Esophagus muscularis mucosa (tissue), 4 donors: ENCODE results near the gene ATF6. TPM values are rescaled to one million over a fixed set of nuclear protein-coding genes. Genes with fewer than 3 reads are reported as not detected.

ENCODE experiments used
- DNase-seq: peaks from one replicate; pipeline ENCODE4 v3.0.0-alpha.2; 2017; ENCODE audit errors: extremely low spot score
- H3K27ac ChIP-seq, 4 donors: fragments of 200-600 bp; sonication (generic); replicated peaks in 1 of 4; 1 replicate in 3 of 4; 2 replicates in 1 of 4; pipeline ENCODE4 v1.5.1; 2016 to 2019; ENCODE audit warnings: mild to moderate bottlenecking in 1 of 4
- H3K27me3 ChIP-seq, 4 donors: fragments of 200-600 bp; sonication (generic); one replicate each; pipeline versions ENCODE4 v1.5.1 to v1.6.0; 2016 to 2019
- H3K36me3 ChIP-seq, 4 donors: fragments of 200-600 bp; sonication (generic); one replicate each; pipeline ENCODE4 v1.5.1; 2016 to 2019
- H3K4me1 ChIP-seq, 4 donors: fragments of 200-600 bp; sonication (generic); one replicate each; pipeline ENCODE4 v1.5.1; 2016 to 2019
- H3K4me3 ChIP-seq, 4 donors: fragments of 200-600 bp; sonication (generic); 1 replicate in 2 of 4; 2 replicates in 2 of 4; pipeline ENCODE4 v1.5.1; 2016 to 2019; ENCODE audit warnings: mild to moderate bottlenecking in 4 of 4, moderate library complexity in 1 of 4
- H3K9me3 ChIP-seq, 4 donors: fragments of 200-600 bp; sonication (generic); 1 replicate in 3 of 4; 2 replicates in 1 of 4; pipeline ENCODE4 v1.5.1; 2016 to 2019
- CTCF ChIP-seq, 3 experiments: fragments of 200-600 bp in 2 of 3; fragments of 450-650 bp in 1 of 3; sonication (generic) in 2 of 3; IDR thresholded peaks; one replicate each; pipeline ENCODE4 v1.5.1; 2017 to 2019; ENCODE audit warnings: antibody characterized with exemption in 3 of 3, mild to moderate bottlenecking in 2 of 3, moderate library complexity in 1 of 3
- EP300 ChIP-seq: sonication (generic); formaldehyde crosslinking; IDR thresholded peaks from one replicate; pipeline ENCODE4 v1.6.1; 2017; ENCODE audit warnings: antibody characterized with exemption
- POLR2A ChIP-seq: fragments of 450-650 bp; IDR thresholded peaks from one replicate; pipeline ENCODE4 v1.6.1; 2017; ENCODE audit warnings: antibody characterized with exemption, moderate library complexity, mild to moderate bottlenecking, low read depth
- POLR2AphosphoS5 ChIP-seq, 2 donors: sonication (generic); formaldehyde crosslinking; IDR thresholded peaks; one replicate each; pipeline ENCODE4 v1.6.1; 2017; ENCODE audit warnings: antibody characterized with exemption in 2 of 2
- WGBS: methylation state at CpG from one replicate; pipeline ENCODE4 v1.1.5; 2018; 5-methylcytosine and 5-hydroxymethylcytosine counted together
- intact Hi-C: fragments of 100-400 bp; cut with DNase I; formaldehyde crosslinking; loops from one replicate; pipeline ENCODE4 v1.15.1; 2023
- total RNA-seq, 4 donors: library from RNA; depleted of rRNA; stranded (reverse); fragments of >200 nt; gene quantifications; one replicate each; pipeline versions ENCODE4 v1.1.0 to v1.2.1, GENCODE V29; 2016

ATF6 gene
- total RNA-seq, 4 donors from 2014 or later, result 24.5 to 30.6 (median 27.4) TPM

- Histone ChIP-seq H3K4me1 (peaks cover 3 to 27% (median 22%) of the 10 kb centered on the region in 4 donors), H3K27me3 (no peaks in the 10 kb centered on the region), H3K36me3 (peaks cover 0 to 5% (median 2%) of the 10 kb centered on the region in 4 donors), H3K27ac (no peak overlapping the region), H3K9me3 (no peaks in the 10 kb centered on the region), H3K4me3 (no peak overlapping the region)
- no peak for DNase-seq
- TF ChIP-seq POLR2A (no peak), POLR2AphosphoS5 (IDR thresholded peaks at IDR 0.05) (no peak), CTCF (IDR thresholded peaks at IDR 0.05) (no peak), EP300 (no peak)
- intact Hi-C loops, result no loop called here
- WGBS, result 88% methylated on average over 5 of the region's 5 CpGs
These were observed 187.3 kb downstream of the ATF6 start for GRCh38 chr1:161953256-161953920.

GRCh38 chr1:161954050-161954449 is 187.9 kb downstream of the ATF6 start:
- no peak for DNase-seq
- H3K27me3 ChIP-seq, result no peaks in the 10 kb centered on the region
- TF ChIP-seq CTCF (IDR thresholded peaks at IDR 0.05) (no peak), POLR2AphosphoS5 (IDR thresholded peaks at IDR 0.05) (no peak), POLR2A (no peak), EP300 (no peak)
- H3K4me1 ChIP-seq, result peaks cover 0 to 25% (median 19%) of the 10 kb centered on the region in 4 donors
- no peak overlapping the region for H3K4me3 ChIP-seq
- no peak overlapping the region for H3K27ac ChIP-seq
- intact Hi-C loops, result no loop called here
- 51% methylated on average over 2 of the region's 2 CpGs for WGBS
- H3K36me3 ChIP-seq, result peaks cover 0 to 12% (median 7%) of the 10 kb centered on the region in 4 donors
- H3K9me3 ChIP-seq, result no peaks in the 10 kb centered on the region

- DNase-seq, result no peak
- intact Hi-C loops, result no loop called here
- Histone ChIP-seq H3K9me3 (no peaks in the 10 kb centered on the region), H3K27me3 (no peaks in the 10 kb centered on the region), H3K27ac (no peak overlapping the region), H3K36me3 (peaks cover 0 to 14% (median 7%) of the 10 kb centered on the region in 4 donors), H3K4me1 (peaks cover 0 to 22% (median 18%) of the 10 kb centered on the region in 4 donors), H3K4me3 (no peak overlapping the region)
- TF ChIP-seq EP300 (no peak), POLR2AphosphoS5 (IDR thresholded peaks at IDR 0.05) (no peak), POLR2A (no peak), CTCF (IDR thresholded peaks at IDR 0.05) (no peak)
These were observed 188.3 kb downstream of the ATF6 start for GRCh38 chr1:161954466-161954865.

- Histone ChIP-seq H3K36me3 (peaks cover 6 to 23% (median 12%) of the 10 kb centered on the region in 4 donors), H3K27ac (no peak overlapping the region), H3K9me3 (no peaks in the 10 kb centered on the region), H3K27me3 (no peaks in the 10 kb centered on the region), H3K4me3 (no peak overlapping the region), H3K4me1 (peaks cover 0 to 22% (median 16%) of the 10 kb centered on the region in 4 donors)
- no peak for DNase-seq
- WGBS, result 96% methylated on average over 2 of the region's 2 CpGs
- intact Hi-C loops, result no loop called here
- TF ChIP-seq EP300, result no peak
- TF ChIP-seq POLR2AphosphoS5 (IDR thresholded peaks at IDR 0.05), result no peak
- TF ChIP-seq CTCF (IDR thresholded peaks at IDR 0.05), result no peak
- no peak for TF ChIP-seq POLR2A
These were observed 189.5 kb downstream of the ATF6 start for GRCh38 chr1:161955606-161956005.
